Nephron progenitor cell (in vitro differentiated cells): ENCODE data around the gene C19orf73.
A peak's percentile ranks its signal among the peaks of the same experiment; 100 is the strongest.

ENCODE experiments used
- DNase-seq: peaks from one replicate; pipeline ENCODE4 v3.0.0; 2021
- H3K27ac Mint-ChIP-seq: 2 replicates; pipeline ENCODE4 v1.8.0; 2021; ENCODE audit warnings: mild to moderate bottlenecking, moderate library complexity, mixed read lengths
- H3K27me3 Mint-ChIP-seq: 2 replicates; pipeline ENCODE4 v1.8.0; 2021; ENCODE audit warnings: mild to moderate bottlenecking, low read depth, mixed read lengths; ENCODE audit not compliant: poor library complexity
- H3K36me3 Mint-ChIP-seq: 2 replicates; pipeline ENCODE4 v1.8.0; 2021; ENCODE audit warnings: low read depth, mixed read lengths
- H3K4me1 Mint-ChIP-seq: 2 replicates; pipeline ENCODE4 v1.8.0; 2021; ENCODE audit warnings: mixed read lengths
- H3K4me3 Mint-ChIP-seq: 2 replicates; pipeline ENCODE4 v1.8.0; 2021; ENCODE audit warnings: mild to moderate bottlenecking, moderate library complexity, mixed read lengths
- H3K9me3 Mint-ChIP-seq: 2 replicates; pipeline ENCODE4 v1.8.0; 2021; ENCODE audit warnings: mild to moderate bottlenecking, moderate library complexity, mixed read lengths
- TF ChIP-seq, protein P1 (sequence below): fragments of 200-600 bp; sonication (generic); IDR thresholded peaks from 2 replicates; pipeline ENCODE4 v1.5.0; 2021; ENCODE audit warnings: antibody characterized with exemption

Gene C19orf73

DNA sequence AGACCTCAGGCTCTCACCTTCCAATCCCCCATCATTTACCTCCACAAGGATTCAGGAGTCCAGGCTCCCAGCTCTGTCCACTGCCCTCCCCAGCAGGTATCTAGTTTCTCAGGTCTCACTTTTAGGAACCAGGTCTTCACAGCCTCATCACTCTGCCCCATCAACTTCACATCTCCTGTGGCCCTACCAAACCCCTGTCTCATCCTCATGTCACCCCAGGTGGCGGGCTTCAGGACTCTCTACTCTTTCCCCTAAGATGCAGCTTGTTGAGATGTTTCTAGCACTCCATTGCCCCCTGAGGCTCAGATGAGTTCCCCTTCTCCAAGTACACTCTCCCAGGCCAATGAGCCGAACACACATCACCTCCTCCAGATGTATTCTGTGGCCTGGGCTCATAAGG, 1.9 kb upstream of the C19orf73 start:
- TF ChIP-seq, protein P1, sequence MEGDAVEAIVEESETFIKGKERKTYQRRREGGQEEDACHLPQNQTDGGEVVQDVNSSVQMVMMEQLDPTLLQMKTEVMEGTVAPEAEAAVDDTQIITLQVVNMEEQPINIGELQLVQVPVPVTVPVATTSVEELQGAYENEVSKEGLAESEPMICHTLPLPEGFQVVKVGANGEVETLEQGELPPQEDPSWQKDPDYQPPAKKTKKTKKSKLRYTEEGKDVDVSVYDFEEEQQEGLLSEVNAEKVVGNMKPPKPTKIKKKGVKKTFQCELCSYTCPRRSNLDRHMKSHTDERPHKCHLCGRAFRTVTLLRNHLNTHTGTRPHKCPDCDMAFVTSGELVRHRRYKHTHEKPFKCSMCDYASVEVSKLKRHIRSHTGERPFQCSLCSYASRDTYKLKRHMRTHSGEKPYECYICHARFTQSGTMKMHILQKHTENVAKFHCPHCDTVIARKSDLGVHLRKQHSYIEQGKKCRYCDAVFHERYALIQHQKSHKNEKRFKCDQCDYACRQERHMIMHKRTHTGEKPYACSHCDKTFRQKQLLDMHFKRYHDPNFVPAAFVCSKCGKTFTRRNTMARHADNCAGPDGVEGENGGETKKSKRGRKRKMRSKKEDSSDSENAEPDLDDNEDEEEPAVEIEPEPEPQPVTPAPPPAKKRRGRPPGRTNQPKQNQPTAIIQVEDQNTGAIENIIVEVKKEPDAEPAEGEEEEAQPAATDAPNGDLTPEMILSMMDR = no peak
- Mint-ChIP-seq H3K4me3 (peak overlapping the region; percentile 51), H3K27ac (no peak overlapping the region), H3K9me3 (no peaks in the 10 kb centered on the region), H3K36me3 (no peaks in the 10 kb centered on the region), H3K4me1 (peaks cover 29% of the 10 kb centered on the region), H3K27me3 (peaks cover 59% of the 10 kb centered on the region)
- DNase-seq = no peak

DNA sequence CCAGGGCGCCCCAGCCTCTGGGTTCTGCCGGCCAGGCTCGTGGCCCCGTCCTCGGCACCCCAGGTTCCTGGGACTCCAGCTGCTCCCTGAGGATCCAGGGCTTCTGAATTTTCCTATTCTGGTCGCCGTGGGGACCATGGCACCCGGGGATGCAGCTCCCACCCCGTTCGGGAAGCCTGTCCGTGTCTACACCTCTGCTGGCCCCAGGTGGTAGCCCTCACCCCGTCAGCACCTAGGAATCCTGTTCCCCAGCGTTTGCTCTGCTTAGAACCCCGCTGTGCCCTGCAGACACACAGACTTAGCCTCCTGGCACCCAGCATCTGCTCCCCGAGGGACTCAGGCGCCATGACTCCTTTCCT, 1.4 kb upstream of the C19orf73 start:
- H3K9me3 Mint-ChIP-seq = no peaks in the 10 kb centered on the region
- no peak for DNase-seq
- peaks cover 56% of the 10 kb centered on the region for H3K27me3 Mint-ChIP-seq
- peaks cover 32% of the 10 kb centered on the region for H3K4me1 Mint-ChIP-seq
- peak overlapping the region; percentile 51 for H3K4me3 Mint-ChIP-seq
- H3K36me3 Mint-ChIP-seq = no peaks in the 10 kb centered on the region
- TF ChIP-seq, protein P1 = no peak
- H3K27ac Mint-ChIP-seq = no peak overlapping the region

DNA sequence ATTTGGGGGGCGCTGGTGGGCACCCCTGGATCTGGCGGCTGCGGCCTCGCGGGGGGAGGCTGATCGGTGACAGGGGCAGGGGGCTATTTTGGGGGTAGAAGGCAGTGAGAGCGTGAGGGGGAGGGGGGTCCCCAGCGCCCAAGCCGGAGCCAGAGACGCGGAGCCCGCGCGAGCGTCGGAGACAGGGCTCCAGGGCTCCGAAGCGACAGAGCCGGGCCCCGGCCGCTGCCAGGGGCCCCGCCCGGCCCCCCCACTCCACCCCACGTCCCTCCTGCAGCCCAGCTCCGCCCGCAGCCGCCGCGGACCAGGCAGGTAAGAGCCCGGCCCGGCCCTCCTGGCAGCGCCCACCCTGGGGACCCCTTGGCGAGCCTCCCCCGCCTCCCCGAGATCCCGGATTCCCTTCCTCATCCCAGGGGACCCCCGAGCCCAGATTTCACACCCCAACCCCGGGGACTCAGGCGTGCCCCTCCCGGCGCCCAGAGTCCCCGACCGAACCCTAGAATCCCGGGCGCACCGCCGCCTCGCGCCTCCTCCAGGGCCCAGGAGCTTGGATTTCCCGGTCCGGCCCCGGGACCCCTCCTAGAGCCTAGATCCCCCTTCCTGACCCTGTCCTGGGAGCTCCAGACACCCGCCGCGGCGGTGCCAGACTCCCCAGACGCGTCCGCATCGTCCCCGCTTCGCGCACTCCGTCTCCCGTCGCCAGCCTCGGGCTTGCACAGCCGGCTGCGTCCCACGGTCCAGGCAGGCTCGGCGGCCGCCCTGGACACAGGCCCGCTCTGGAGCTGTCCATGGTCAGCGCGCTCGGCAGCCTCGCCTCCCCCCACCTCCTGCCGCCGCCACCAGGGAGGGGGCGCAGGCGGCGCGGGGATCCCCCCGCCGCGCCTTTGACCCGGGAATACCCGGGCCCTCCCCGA, 725 bp upstream of the C19orf73 start, which contains the start of gene PPFIA3:
PPFIA3 (plus strand) TSS at position 134 of the 914 bp plus-strand sequence. CDS start 8,330 bp downstream, outside the sequence.
- TF ChIP-seq, protein P1 = no peak
- Mint-ChIP-seq H3K9me3 (no peaks in the 10 kb centered on the region), H3K27me3 (peaks cover 53% of the 10 kb centered on the region), H3K4me1 (peaks cover 31% of the 10 kb centered on the region), H3K36me3 (no peaks in the 10 kb centered on the region), H3K4me3 (peak within 1 kb of the TSS; percentile 77), H3K27ac (peak within 1 kb of the TSS; percentile 77)
- peak; percentile 85 for DNase-seq

DNA sequence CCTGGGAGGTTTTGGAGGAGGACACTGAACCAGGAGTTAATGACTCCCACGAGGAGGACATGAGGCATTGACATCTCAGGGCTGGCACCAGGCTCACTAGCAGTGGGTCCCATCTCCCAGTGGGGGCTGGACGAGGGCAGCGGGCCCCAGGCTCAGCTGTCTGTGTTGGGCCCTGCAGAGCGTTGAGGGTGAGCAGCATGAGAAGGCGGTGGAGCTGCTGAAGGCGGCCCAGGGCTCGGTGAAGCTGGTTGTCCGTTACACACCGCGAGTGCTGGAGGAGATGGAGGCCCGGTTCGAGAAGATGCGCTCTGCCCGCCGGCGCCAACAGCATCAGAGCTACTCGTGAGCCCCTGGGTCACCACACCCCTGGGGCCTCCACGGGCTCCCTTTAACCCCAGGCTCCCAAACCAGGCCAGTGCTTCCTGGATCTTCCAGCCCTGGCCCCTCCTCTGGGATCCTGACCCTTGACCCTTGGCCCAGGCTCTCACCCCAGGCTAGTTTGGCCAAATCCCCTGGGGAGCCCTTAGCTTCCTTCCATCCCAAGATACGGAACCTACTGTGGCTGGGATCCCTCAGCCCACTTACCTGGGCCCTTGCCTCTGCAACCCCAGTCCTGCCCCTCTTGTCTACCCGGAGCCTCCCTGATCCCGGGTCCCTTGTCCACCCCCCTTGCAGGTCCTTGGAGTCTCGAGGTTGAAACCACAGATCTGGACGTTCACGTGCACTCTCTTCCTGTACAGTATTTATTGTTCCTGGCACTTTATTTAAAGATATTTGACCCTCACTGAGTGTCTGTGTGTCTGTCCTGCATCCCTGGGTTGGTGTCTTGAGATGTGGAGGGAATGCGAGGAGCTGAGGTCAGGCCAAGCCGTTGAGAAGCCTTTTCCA, 1.0 kb downstream of the C19orf73 start:
- DNase-seq = no peak
- TF ChIP-seq, protein P1 = no peak
- no peaks in the 10 kb centered on the region for H3K36me3 Mint-ChIP-seq
- H3K27ac Mint-ChIP-seq = peak overlapping the region; percentile 77
- no peaks in the 10 kb centered on the region for H3K9me3 Mint-ChIP-seq
- peak overlapping the region; percentile 77 for H3K4me3 Mint-ChIP-seq
- peaks cover 49% of the 10 kb centered on the region for H3K27me3 Mint-ChIP-seq
- H3K4me1 Mint-ChIP-seq = peaks cover 42% of the 10 kb centered on the region

- TF ChIP-seq, protein P1 = no peak
- Mint-ChIP-seq H3K27ac (no peak overlapping the region), H3K27me3 (peaks cover 36% of the 10 kb centered on the region), H3K4me1 (peaks cover 47% of the 10 kb centered on the region), H3K9me3 (no peaks in the 10 kb centered on the region), H3K36me3 (no peaks in the 10 kb centered on the region), H3K4me3 (peak overlapping the region; percentile 58)
- DNase-seq = no peak
Measured at GRCh38 chr19:49116544-49116943, 2.4 kb downstream of the C19orf73 start.
